ENCODE measurements around the gene ASPG. TPM values are rescaled to one million over a fixed set of nuclear protein-coding genes. Genes with fewer than 3 reads are reported as not detected.

The ASPG gene
- total RNA-seq, 2 experiments from 2014 or later, result not detected

- peaks cover 50 to 58% of the 10 kb centered on the region in 2 experiments for H3K27me3 ChIP-seq (ENCODE audit: control insufficient read depth in 1 of 2, insufficient read depth in 2 of 2, low read length in 2 of 2)
- peak within 1 kb of the TSS; percentile 29 for H3K4me3 ChIP-seq (ENCODE audit: low read length)
- no peaks in the 10 kb centered on the region for H3K36me3 Mint-ChIP-seq (ENCODE audit: low read depth)
- ChIA-PET POLR2A (interaction anchor here (1.1 kb wide), 1 partner anchor 426 kb away, joined by 7 read pairs; no protein-coding TSS in a partner anchor), CTCF (interaction anchor here (0.7 to 1.2 kb wide), 4 partner anchors 10 to 502 kb away, joined by 3 to 6 read pairs (median 4); no protein-coding TSS in a partner anchor)
- no peaks in the 10 kb centered on the region for H3K36me3 ChIP-seq (ENCODE audit: insufficient read depth, low read length)
- H3K4me3 Mint-ChIP-seq, result peak within 1 kb of the TSS; percentile 34
- no peak within 1 kb of the TSS for H3K27ac ChIP-seq (ENCODE audit: low read depth in 1 of 2, low read length in 2 of 2)
- H3K9me3 ChIP-seq (ENCODE audit: control insufficient read depth in 1 of 2, insufficient read depth in 1 of 2, low read length in 2 of 2), result peaks cover 0 to 27% of the 10 kb centered on the region in 2 experiments
- H3K27me3 Mint-ChIP-seq, result peaks cover 40% of the 10 kb centered on the region
- no peak within 1 kb of the TSS for H3K27ac Mint-ChIP-seq
- H3K9me3 Mint-ChIP-seq, result no peaks in the 10 kb centered on the region
- intact Hi-C loops (cut with DNase I, micrococcal nuclease), result loop anchor here (5.0 kb wide), 3 partner anchors 61 to 569 kb away; no protein-coding TSS in a partner anchor
- peak in 5 of 14 experiments; percentile 3 to 44 (median 17) for DNase-seq
- H3K4me1 ChIP-seq (ENCODE audit: insufficient read depth, low read length), result peaks cover 26% of the 10 kb centered on the region
- peak; percentile 33 for ATAC-seq (ENCODE audit: poor library complexity)
- peaks cover 4% of the 10 kb centered on the region for H3K4me1 Mint-ChIP-seq (ENCODE audit: low read depth)
- TF ChIP-seq, protein P1, sequence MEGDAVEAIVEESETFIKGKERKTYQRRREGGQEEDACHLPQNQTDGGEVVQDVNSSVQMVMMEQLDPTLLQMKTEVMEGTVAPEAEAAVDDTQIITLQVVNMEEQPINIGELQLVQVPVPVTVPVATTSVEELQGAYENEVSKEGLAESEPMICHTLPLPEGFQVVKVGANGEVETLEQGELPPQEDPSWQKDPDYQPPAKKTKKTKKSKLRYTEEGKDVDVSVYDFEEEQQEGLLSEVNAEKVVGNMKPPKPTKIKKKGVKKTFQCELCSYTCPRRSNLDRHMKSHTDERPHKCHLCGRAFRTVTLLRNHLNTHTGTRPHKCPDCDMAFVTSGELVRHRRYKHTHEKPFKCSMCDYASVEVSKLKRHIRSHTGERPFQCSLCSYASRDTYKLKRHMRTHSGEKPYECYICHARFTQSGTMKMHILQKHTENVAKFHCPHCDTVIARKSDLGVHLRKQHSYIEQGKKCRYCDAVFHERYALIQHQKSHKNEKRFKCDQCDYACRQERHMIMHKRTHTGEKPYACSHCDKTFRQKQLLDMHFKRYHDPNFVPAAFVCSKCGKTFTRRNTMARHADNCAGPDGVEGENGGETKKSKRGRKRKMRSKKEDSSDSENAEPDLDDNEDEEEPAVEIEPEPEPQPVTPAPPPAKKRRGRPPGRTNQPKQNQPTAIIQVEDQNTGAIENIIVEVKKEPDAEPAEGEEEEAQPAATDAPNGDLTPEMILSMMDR (IDR thresholded peaks at IDR 0.05), result no peak
Measured at GRCh38 chr14:104138098-104138717, 52.7 kb downstream of the ASPG start, which contains the start of gene KIF26A. Gene KIF26A, plus strand, starts transcription at chr14:104138587. Its CDS starts 136 bp downstream, at chr14:104138723.

DNA sequence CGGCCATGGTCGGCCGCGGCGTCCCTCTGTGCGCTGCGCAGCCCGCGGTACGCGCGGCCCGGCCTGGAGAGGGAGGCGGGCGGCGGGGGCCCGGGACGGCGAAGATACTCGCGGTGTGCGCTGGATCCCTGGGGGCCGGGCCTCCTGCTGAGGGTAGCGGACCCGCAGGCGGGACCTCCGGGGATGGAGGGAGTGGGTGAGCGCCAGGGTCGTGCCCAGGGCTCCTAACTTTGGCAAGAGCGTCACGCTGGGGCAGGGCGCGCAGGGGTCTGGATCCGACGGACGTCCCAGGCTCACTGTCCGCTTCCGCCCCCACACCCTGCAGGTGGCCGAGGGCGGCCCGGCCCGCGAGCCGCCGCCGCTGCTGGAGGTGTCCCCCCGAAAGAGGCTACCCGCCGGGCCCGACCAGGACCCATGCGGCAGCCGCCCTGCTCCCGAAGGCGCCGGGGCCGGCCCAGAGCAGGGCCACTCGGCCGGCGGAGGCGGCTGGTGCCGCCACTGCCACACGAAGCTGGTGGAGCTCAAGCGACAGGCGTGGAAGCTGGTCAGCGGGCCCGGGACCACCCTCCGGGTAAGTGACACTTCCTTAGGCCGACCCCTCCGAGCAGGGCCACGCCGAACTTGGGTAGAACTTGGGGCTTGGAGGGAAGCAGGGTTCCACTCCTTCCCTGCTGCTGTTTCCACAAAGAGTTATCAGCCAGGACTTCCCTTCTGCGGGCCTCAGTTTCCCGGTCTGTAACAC is 53.4 kb downstream of the ASPG start:
- H3K9me3 ChIP-seq (ENCODE audit: control insufficient read depth in 1 of 2, insufficient read depth in 1 of 2, low read length in 2 of 2), result peaks cover 0 to 21% of the 10 kb centered on the region in 2 experiments
- intact Hi-C loops (cut with DNase I, micrococcal nuclease), result loop anchor here (5.0 kb wide), 3 partner anchors 62 to 568 kb away; no protein-coding TSS in a partner anchor
- no peak overlapping the region for H3K4me3 Mint-ChIP-seq

More for the DNA sequence above, 53.4 kb downstream of the ASPG start:
- ATAC-seq (ENCODE audit: poor library complexity) (no peak), DNase-seq (peak in 1 of 14 experiments; percentile 4)
- H3K4me1 Mint-ChIP-seq (ENCODE audit: low read depth), result peaks cover 4% of the 10 kb centered on the region
- no peak overlapping the region for H3K27ac ChIP-seq (ENCODE audit: low read depth in 1 of 2, low read length in 2 of 2)
- ChIA-PET CTCF (no interaction called here), POLR2A (no interaction called here)
- H3K36me3 ChIP-seq (ENCODE audit: insufficient read depth, low read length), result no peaks in the 10 kb centered on the region
- peaks cover 26% of the 10 kb centered on the region for H3K4me1 ChIP-seq (ENCODE audit: insufficient read depth, low read length)
- H3K27ac Mint-ChIP-seq, result no peak overlapping the region
- peaks cover 33% of the 10 kb centered on the region for H3K27me3 Mint-ChIP-seq
- no peak overlapping the region for H3K4me3 ChIP-seq (ENCODE audit: low read length)
- no peaks in the 10 kb centered on the region for H3K9me3 Mint-ChIP-seq
- peaks cover 47 to 51% of the 10 kb centered on the region in 2 experiments for H3K27me3 ChIP-seq (ENCODE audit: control insufficient read depth in 1 of 2, insufficient read depth in 2 of 2, low read length in 2 of 2)
- TF ChIP-seq, protein P1 (IDR thresholded peaks at IDR 0.05), result no peak
- H3K36me3 Mint-ChIP-seq (ENCODE audit: low read depth), result no peaks in the 10 kb centered on the region

Data from CD4-positive, alpha-beta T cell (primary cell).